ENCODE measurements around the gene SPN.
"Not testable (repeated sequence)": the region's sequence is repeated elsewhere in the genome, so short reads cannot be mapped to it uniquely, and the experiment has no call there.

Gene SPN

GRCh38 chr16:29680180-29680598 lies 17.1 kb downstream of the SPN start:
- no peak for DNase-seq

DNA sequence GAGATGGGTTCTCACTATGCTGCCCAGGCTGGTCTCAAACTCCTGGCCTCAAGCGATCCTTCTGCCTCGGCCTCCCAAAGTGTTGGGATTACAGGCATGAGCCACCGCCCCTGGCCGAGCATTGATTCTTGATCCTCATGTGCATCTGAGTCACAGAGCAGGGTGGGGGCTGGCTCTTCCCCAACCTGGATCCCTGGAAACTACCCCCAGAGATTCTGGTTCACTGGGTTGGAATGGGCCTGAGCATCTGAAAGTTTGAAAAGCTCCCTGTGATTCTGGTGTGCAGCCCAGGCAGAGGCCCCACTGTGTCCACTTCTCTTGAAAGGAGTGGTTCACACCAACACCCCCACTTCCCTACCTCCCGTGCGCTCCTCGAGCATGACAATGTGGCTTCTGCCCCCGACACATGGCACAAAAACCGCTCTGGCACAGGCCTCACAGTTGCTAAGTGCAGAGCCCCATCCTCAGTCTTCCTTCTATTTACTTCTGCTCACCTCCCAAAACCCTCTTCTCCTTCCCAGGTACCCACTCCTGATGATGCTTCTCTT lies 20.6 kb downstream of the SPN start:
- DNase-seq = no peak

DNA sequence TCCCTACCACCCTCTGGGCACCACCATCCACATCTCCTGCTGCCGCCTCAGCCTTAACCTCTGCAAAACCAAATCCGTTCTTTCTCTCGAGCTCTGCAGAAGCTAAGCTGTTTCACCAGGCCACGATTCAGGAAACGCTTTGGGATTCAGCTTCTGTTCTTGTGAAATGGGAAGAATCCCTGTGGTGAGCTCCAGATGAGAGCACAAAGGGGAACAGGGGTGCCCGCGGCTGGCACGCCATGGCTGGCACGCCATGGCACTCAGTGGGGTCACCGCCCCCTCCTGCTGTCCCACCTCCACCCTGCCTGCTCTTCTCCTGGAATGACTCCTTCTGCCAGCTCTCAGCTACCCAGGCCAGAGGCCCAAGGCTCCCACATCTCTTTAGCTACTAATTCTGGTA lies 21.6 kb downstream of the SPN start:
- no peak for DNase-seq

DNA sequence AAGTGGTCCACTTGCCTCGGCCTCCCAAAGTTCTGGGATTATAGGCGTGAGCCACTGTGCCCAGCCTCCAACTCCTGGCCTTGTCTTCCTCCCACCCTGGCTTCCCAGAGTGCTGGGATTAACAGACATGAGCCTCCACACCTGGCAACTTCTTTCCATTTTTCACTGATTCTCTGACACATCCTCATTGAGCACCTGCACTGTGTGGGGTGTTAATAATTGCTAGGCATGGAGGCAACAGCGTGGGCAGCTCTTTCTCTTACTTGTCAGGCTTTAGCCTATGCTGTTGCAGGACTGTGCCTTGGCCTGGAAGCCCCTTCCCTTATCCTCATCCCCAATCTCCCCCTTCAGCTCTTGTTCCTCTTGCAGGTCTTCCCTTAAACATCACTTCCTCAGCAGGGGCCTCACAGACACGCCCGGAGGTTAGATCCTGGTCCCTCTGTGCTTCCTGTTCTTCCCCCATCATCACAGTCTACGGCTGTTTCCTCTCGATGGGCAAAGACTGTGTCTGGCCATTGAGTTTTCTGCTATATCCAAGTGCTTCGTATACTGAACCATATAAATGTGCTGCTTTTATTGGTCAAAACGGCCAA lies 23.8 kb downstream of the SPN start:
- no peak for DNase-seq

- DNase-seq = no peak
These were observed 24.7 kb downstream of the SPN start for GRCh38 chr16:29687755-29688154.

DNA sequence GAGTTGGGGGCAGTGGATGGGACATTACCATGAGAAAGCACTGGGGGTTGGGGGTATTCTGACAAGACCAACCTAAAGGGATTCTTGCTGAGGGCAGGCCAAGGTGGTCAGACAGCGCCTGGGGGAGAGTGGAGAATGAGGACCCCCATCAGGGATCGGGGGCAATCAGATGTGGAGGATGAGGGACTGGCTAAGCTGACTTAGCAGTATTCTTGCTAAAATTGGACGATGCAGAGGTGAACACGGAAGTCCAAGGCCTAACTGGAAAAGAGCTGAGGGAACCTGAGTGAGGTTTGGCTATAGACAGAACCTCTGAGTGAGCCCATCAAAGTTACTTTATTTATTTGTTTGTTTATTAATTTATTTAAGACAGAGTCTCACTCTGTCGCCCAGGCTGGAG lies 25.1 kb downstream of the SPN start:
- no peak for DNase-seq

DNA sequence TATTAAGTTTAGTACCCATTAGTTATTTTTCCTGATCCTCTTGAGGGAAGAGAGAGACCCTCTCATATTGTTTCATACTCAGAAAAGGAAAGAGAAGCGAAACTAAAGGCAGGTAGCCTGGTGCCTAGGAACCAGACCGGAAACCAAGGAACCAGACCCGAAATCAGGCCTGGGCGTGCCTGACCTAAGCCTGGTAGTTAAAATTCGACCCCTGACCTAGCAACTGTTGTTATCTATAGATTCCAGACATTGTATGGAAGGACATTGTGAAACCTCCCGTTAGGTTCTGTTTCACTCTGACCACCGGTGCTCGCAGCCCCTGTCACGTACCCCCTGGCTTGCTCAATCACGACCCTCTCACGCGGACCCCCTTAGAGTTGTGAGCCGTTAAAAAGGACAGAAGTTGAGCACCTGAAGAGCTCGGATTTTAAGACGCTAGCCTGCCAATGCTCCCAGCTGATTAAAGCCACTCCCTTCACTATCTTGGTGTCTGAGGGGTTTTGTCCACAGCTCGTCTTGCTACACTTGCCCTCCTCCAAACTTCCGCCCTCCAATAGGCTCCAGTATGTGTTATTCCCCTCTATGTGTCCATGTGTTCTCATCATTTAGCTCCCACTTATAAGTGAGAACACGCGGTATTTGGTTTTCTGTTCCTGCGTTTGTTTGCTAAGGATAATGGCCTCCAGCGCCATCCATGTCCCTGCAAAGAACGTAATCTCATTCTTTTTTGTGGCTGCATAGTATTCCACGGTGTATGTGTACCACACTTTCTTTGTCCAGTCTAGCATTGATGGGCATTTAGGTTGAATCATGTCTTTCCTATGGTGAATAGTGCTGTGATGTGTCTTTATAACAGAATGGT lies 26.7 kb downstream of the SPN start:
- DNase-seq = not testable (repeated sequence)

GRCh38 chr16:29692606-29693005 lies 29.6 kb downstream of the SPN start:
- DNase-seq = not testable (repeated sequence)

GRCh38 chr16:29694384-29695195 lies 31.5 kb downstream of the SPN start:
- DNase-seq = no peak

- not testable (repeated sequence) for DNase-seq
These were observed 32.6 kb downstream of the SPN start for GRCh38 chr16:29695675-29696074.

DNA sequence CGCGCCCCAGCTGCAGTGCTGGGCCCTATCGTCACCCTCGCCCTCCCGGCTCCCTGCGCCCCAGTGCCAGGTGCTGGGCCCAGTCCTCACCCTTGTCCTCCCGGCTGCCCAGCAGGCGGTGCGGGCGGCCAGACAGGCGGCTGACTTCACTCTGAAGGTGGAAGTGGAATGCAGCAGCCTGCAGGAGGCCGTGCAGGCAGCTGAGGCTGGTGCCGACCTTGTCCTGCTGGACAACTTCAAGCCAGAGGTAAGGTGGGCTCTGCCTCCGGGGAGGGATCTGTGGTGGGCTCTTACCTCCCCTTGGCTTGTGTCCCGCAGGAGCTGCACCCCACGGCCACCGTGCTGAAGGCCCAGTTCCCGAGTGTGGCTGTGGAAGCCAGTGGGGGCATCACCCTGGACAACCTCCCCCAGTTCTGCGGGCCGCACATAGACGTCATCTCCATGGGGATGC lies 33.9 kb downstream of the SPN start:
- DNase-seq = no peak

- no peak for DNase-seq
These were observed 34.3 kb downstream of the SPN start for GRCh38 chr16:29697391-29697790.

DNA sequence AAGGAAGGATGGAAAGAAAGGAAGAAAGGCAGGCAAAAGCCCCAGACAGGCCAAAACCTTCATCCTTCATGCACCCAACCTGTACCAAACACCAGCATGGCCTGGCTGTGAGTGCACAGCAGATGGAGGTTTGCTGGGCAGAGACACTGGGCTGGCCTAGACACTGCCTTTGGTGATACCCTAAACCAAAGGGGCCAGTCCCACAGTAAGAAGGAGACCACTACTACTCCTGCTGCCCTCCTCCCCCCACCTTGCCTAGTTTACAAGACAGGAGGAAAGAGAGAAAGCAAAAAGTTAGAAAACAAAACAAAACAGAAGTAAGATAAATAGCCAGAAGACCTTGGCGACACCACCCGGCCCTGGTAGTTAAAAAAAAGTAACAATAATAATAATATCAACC lies 35.0 kb downstream of the SPN start:
- no peak for DNase-seq

DNA sequence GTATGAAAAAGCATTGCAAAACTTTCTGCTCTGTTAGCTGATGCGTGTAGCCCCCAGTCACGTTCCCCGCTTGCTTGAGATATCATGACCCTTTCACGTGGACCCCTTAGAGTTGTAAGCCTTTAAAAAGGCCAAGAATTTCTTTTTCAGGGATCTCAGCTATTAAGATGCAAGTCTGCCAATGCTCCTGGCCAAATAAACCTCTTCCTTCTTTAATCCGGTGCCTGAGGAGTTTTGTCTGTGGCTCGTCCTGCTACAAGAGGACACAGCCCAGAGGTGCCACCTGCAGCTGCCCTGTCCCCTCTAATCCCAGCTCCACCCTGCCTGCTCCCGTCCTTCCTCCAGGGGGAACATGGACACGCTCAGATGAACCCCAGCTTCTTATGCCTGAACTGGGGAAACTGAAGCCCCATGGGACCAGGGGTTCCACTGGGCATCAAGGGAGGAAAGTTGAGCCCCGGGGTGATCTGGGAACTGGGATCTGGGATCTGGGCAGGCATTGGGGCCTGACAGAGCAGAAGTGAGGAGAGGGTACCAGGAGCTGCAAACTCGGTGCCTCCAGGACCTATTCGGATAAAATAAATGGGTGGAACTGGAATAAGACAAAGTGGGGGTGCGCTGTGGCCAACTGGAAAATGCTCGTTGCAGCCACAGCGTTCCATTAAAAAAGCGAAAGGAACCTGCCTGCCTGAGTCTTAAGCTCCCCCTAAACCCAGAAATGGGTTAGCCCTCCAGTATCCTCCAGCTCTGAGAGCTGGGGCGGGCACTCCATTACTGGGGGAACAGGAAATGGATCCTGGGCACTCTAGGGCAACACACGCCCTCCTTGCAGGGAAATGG lies 35.7 kb downstream of the SPN start:
- no peak for DNase-seq

DNA sequence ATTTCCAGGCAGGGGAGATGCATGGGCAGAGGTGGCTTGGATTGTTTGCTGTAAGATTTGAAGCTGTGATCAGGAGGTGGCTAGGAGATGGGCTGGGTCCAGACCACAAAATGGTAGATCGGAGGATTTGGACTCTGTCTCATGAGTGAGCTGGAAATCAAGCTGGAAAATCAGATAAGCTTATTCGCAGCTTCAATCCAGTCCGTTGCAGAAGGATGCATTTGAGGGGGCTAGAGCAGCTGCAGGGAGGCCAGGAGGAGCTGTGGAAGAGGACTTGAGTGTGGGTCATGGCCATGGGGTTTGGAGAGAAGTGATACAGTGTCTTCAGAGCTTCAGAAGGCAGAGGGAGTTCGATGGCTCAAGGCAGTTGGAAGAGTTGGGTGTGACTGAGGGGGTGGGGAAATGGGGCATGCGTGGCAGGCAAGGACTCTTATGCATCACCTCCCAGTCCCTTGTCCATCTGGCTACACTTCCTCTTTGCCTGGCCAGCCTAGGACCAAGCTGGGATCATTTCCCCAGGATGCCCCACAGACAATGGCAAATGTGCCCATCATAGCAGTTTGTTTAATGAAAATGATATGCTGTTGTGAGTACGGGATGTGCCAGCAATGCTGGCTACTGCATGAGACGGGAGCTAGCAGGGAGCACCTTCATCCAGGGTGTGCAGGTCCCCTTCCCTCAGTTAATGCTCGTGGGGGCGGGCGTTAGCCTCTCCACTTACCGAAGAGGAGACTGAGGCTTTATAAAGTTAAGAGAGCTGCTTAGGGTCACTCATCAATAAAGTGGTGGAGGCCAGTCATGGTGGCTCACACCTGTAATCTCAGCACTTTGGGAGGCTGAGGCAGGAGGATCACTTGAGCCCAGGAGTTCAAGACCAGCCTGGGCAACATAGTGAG lies 36.5 kb downstream of the SPN start:
- DNase-seq = no peak

GRCh38 chr16:29700253-29700987 lies 37.4 kb downstream of the SPN start:
- DNase-seq = peak; percentile 77

DNA sequence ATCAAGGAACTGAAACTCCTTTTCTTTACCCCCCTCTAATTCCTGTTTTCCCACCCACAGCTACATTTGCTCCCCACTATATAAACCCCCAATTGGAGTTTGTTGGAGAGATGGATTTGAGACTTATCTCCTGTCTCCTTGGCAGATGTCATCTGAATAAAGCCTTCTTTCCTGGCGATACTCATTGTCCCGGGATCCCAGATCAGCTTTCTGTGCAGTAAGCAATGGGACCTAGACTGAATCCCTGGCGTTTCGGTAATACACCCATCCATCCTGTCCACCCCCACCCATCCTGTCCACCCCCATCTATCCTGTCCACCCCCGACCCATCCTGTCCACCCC lies 38.1 kb downstream of the SPN start:
- no peak for DNase-seq

- no peak for DNase-seq
These were observed 39.2 kb downstream of the SPN start for GRCh38 chr16:29702269-29702668.

- no peak for DNase-seq
These were observed 42.0 kb downstream of the SPN start for GRCh38 chr16:29705030-29705429.

DNA sequence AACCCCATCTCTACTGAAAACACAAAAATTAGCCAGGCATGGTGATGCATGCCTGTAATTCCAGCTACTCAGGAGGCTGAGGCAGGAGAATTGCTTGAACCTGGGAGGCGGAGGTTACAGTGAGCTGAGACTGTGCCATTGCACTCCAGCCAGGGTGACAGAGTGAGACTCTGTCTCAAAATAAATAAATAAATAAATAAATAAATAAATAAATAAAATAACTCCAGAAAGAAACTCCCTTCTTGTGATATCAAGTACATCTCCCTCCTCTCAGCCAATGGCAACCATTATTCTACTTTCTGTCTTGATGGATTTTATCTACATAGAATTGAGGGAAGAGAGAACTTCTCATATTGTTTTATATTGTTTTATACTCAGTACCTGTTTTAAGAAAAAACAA lies 44.1 kb downstream of the SPN start:
- not testable (repeated sequence) for DNase-seq
